H1 (cell line): ENCODE data around the gene SPRED1. TPM values are rescaled to one million over a fixed set of nuclear protein-coding genes. Genes with fewer than 3 reads are reported as not detected.
"Not testable (repeated sequence)": the region's sequence is repeated elsewhere in the genome, so short reads cannot be mapped to it uniquely, and the experiment has no call there.

ENCODE experiments used
- CTCF ChIA-PET: fragments of 300-600 bp; sonication (Branson Sonifier 250); formaldehyde crosslinking; loops from one replicate; lab custom pipeline; 2021; ENCODE audit not compliant: partially characterized antibody; lab: Charles Lee
- POLR2A ChIA-PET: fragments of 300-600 bp; sonication (Branson Sonifier 250); formaldehyde crosslinking; loops from one replicate; lab custom pipeline; 2021; ENCODE audit warnings: inconsistent platforms; ENCODE audit not compliant: partially characterized antibody; lab: Charles Lee
- DNase-seq, 2 experiments: peaks; one replicate each; pipeline versions ENCODE4 v3.0.0 to v3.0.0-alpha.2; 2010 to 2022; ENCODE audit warnings: low spot score in 2 of 2, low read depth in 1 of 2, mixed read lengths in 1 of 2
- FAIRE-seq: peaks from 2 replicates; lab custom pipeline; 2011; peaks lifted over from hg19 to GRCh38; lab: Jason Lieb, UNC
- H2AFZ ChIP-seq: 2 replicates; pipeline ENCODE4 v1.8.1; 2012; ENCODE audit warnings: low read length, inconsistent platforms
- H2AK5ac ChIP-seq: 2 replicates; pipeline ENCODE4 v1.6.1; 2013; ENCODE audit warnings: low read depth, low read length
- H2BK120ac ChIP-seq: replicated peaks from 2 replicates; pipeline ENCODE3; 2013; ENCODE audit warnings: low read depth, low read length, inconsistent platforms
- H2BK12ac ChIP-seq: 2 replicates; pipeline ENCODE4 v1.6.1; 2013; ENCODE audit warnings: low read depth, low read length
- H2BK15ac ChIP-seq: 2 replicates; pipeline ENCODE4 v1.6.1; 2013; ENCODE audit warnings: low read length
- H2BK20ac ChIP-seq: 2 replicates; pipeline ENCODE4 v1.6.1; 2013; ENCODE audit warnings: low read length
- H2BK5ac ChIP-seq: 2 replicates; pipeline ENCODE4 v1.6.1; 2013; ENCODE audit warnings: low read depth, low read length
- H3K14ac ChIP-seq: 2 replicates; pipeline ENCODE4 v1.6.1; 2013; ENCODE audit warnings: inconsistent platforms; ENCODE audit not compliant: insufficient read length
- H3K18ac ChIP-seq: 2 replicates; pipeline ENCODE4 v1.6.1; 2013; ENCODE audit warnings: low read length; ENCODE audit errors: extremely low read depth
- H3K23ac ChIP-seq: 2 replicates; pipeline ENCODE4 v1.6.1; 2013; ENCODE audit warnings: inconsistent platforms; ENCODE audit not compliant: insufficient read length
- H3K23me2 ChIP-seq: 2 replicates; pipeline ENCODE4 v1.6.1; 2013; ENCODE audit warnings: low read depth, low read length
- H3K27ac ChIP-seq: 2 replicates; pipeline ENCODE4 v1.6.1; 2011; ENCODE audit warnings: low read depth, low read length, inconsistent platforms
- H3K27me3 ChIP-seq, 4 experiments: replicated peaks in 1 of 4; 1 replicate in 1 of 4; 2 replicates in 3 of 4; pipeline versions ENCODE4 v1.6.1 to v1.8.1; 2011 to 2013; ENCODE audit warnings: low read length in 3 of 4, mild to moderate bottlenecking in 3 of 4, inconsistent platforms in 2 of 4, mixed read lengths in 2 of 4, moderate library complexity in 1 of 4; ENCODE audit not compliant: control insufficient read depth in 3 of 4, insufficient read depth in 3 of 4; ENCODE audit errors: extremely low read depth in 1 of 4
- H3K36me3 ChIP-seq, 4 experiments: 2 replicates each; pipeline versions ENCODE4 v1.6.1 to v1.8.1; 2011 to 2013; ENCODE audit warnings: mild to moderate bottlenecking in 4 of 4, low read length in 3 of 4, moderate library complexity in 2 of 4, control low read depth in 1 of 4, inconsistent platforms in 1 of 4; ENCODE audit not compliant: insufficient read depth in 4 of 4, control insufficient read depth in 2 of 4
- H3K4ac ChIP-seq: replicated peaks from 2 replicates; pipeline ENCODE3; 2013; ENCODE audit warnings: low read length, low read depth, mixed read lengths, inconsistent platforms; ENCODE audit not compliant: insufficient read length
- H3K4me1 ChIP-seq, 4 experiments: replicated peaks in 1 of 4; 1 replicate in 1 of 4; 2 replicates in 3 of 4; pipeline versions ENCODE4 v1.6.1 to v1.8.1; 2011 to 2013; ENCODE audit warnings: low read length in 3 of 4, inconsistent platforms in 2 of 4, mixed read lengths in 1 of 4; ENCODE audit not compliant: insufficient read depth in 4 of 4, control insufficient read depth in 3 of 4
- H3K4me2 ChIP-seq, 2 experiments: 2 replicates each; pipeline versions ENCODE4 v1.6.1 to v1.8.1; 2011 to 2013; ENCODE audit warnings: low read depth in 2 of 2, low read length in 2 of 2, control low read depth in 1 of 2, inconsistent platforms in 1 of 2, mild to moderate bottlenecking in 1 of 2; ENCODE audit not compliant: insufficient read depth in 1 of 2
- H3K4me3 ChIP-seq, 4 experiments: fragments of 200-600, 300-600 bp in 1 of 4; sonication (generic), shearing (Covaris generic), sonication (Bioruptor Twin) in 1 of 4; 2 replicates each; pipeline versions ENCODE4 v1.5.1 to v1.8.1; 2011 to 2016; ENCODE audit warnings: low read length in 4 of 4, low read depth in 3 of 4, control low read depth in 2 of 4, inconsistent platforms in 2 of 4, mild to moderate bottlenecking in 2 of 4, mixed read lengths in 1 of 4, moderate library complexity in 1 of 4; ENCODE audit not compliant: insufficient read depth in 2 of 4; ENCODE audit errors: extremely low read depth in 1 of 4
- H3K56ac ChIP-seq: replicated peaks from 2 replicates; pipeline ENCODE3; 2013; ENCODE audit warnings: low read depth, mild to moderate bottlenecking, mixed read lengths, low read length, inconsistent platforms; ENCODE audit not compliant: insufficient read length
- H3K79me1 ChIP-seq: 2 replicates; pipeline ENCODE4 v1.6.1; 2013; ENCODE audit warnings: low read depth, low read length, control low read depth
- H3K79me2 ChIP-seq, 2 experiments: 2 replicates each; pipeline versions ENCODE4 v1.6.1 to v1.8.1; 2012 to 2013; ENCODE audit warnings: low read length in 2 of 2, mild to moderate bottlenecking in 2 of 2, inconsistent platforms in 1 of 2; ENCODE audit not compliant: insufficient read depth in 2 of 2, control insufficient read depth in 1 of 2
- H3K9ac ChIP-seq, 4 experiments: replicated peaks in 1 of 4; 1 replicate in 1 of 4; 2 replicates in 3 of 4; pipeline versions ENCODE4 v1.6.1 to v1.8.1; 2011 to 2013; ENCODE audit warnings: low read depth in 3 of 4, low read length in 3 of 4, control low read depth in 2 of 4, mild to moderate bottlenecking in 2 of 4, moderate library complexity in 2 of 4, inconsistent platforms in 1 of 4; ENCODE audit errors: extremely low read depth in 1 of 4
- H3K9me3 ChIP-seq, 2 experiments: 2 replicates each; pipeline versions ENCODE4 v1.6.1 to v1.8.1; 2012 to 2013; ENCODE audit warnings: mild to moderate bottlenecking in 2 of 2, moderate library complexity in 2 of 2, control low read depth in 1 of 2, inconsistent platforms in 1 of 2, low read depth in 1 of 2, low read length in 1 of 2, mixed read lengths in 1 of 2; ENCODE audit not compliant: insufficient read depth in 2 of 2
- H4K20me1 ChIP-seq, 2 experiments: replicated peaks in 1 of 2; 2 replicates each; pipeline versions ENCODE3 to v1.8.1; 2011 to 2013; ENCODE audit warnings: inconsistent platforms in 2 of 2, low read length in 2 of 2, mild to moderate bottlenecking in 1 of 2; ENCODE audit not compliant: insufficient read depth in 2 of 2, control insufficient read depth in 1 of 2
- H4K5ac ChIP-seq: 2 replicates; pipeline ENCODE4 v1.6.1; 2013; ENCODE audit warnings: low read length, low read depth, mixed read lengths, inconsistent platforms; ENCODE audit not compliant: insufficient read length
- H4K8ac ChIP-seq: 2 replicates; pipeline ENCODE4 v1.8.0; 2013; ENCODE audit warnings: mild to moderate bottlenecking, moderate library complexity, low read length, inconsistent platforms; ENCODE audit not compliant: insufficient read depth; ENCODE audit errors: extremely low read depth
- H4K91ac ChIP-seq: replicated peaks from 2 replicates; pipeline ENCODE3; 2013; ENCODE audit warnings: low read length, mixed read lengths, inconsistent platforms; ENCODE audit not compliant: insufficient read length
- TCF12 ChIP-seq: IDR thresholded peaks from 2 replicates; pipeline ENCODE4 v1.6.1; 2011; ENCODE audit warnings: low read depth, mild to moderate bottlenecking, low read length
- WGBS, 2 experiments: shearing (Covaris generic) in 1 of 2; methylation state at CpG; one replicate each; pipeline versions ENCODE4 v1.1.6 to v1.1.7; 2013 to 2015; ENCODE audit warnings: low lambda C conversion rate in 2 of 2, mixed read lengths in 2 of 2, inconsistent platforms in 1 of 2, low coverage in 1 of 2, missing lambda C conversion rate in 1 of 2; ENCODE audit not compliant: insufficient replicate concordance in 2 of 2, insufficient coverage in 1 of 2, insufficient read length in 1 of 2; ENCODE audit errors: extremely low coverage in 1 of 2, missing lambda C conversion rate in 1 of 2; 5-methylcytosine and 5-hydroxymethylcytosine counted together
- polyA plus RNA-seq, 7 experiments: library from polyadenylated mRNA; depleted of rRNA in 3 of 7; stranded (reverse) in 5 of 7; unstranded in 2 of 7; fragments of >200 nt in 5 of 7; fragments of 200-250 nt in 2 of 7; gene quantifications; 1 replicate in 5 of 7; 2 replicates in 1 of 7; 4 replicates in 1 of 7; pipeline versions ENCODE4 v1.2.1 to v1.2.3, GENCODE V29; 2011 to 2013; ENCODE audit warnings: missing spikeins in 2 of 7, mixed read lengths in 2 of 7
- total RNA-seq: library from RNA; stranded (reverse); fragmentation: NEBNext Ultra II Directional; extraction: Animal tissue kit (Norgen Biotek cat#: 25700); gene quantifications from 2 replicates; pipeline ENCODE4 v1.2.1, GENCODE V29; 2021

The SPRED1 gene
- total and polyA plus RNA-seq, 2 of the 8 experiments (the other 6 are each of a cell fraction or from before 2014, with no cell fraction given), result 5.5 to 30.3 TPM

DNA sequence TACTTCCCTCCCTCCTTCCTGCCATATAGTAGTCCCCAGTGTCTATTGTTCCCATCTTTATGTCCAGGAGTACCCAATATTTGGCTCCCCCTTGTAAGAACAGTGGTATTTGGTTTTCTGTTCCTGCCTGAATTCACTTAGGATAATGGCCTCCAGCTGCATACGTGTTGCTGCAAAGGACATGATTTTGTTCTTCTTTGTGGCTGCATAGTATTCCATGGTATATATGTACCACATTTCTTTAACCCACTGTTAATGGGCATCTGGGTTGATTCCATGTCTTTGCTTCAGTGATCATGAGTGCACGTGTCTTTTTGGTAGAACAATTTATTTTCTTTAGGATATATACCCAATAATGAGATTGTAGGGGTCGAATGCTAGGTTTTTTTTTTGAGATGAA, 19.3 kb downstream of the SPRED1 start (continued):
- no peak for TF ChIP-seq TCF12

DNA sequence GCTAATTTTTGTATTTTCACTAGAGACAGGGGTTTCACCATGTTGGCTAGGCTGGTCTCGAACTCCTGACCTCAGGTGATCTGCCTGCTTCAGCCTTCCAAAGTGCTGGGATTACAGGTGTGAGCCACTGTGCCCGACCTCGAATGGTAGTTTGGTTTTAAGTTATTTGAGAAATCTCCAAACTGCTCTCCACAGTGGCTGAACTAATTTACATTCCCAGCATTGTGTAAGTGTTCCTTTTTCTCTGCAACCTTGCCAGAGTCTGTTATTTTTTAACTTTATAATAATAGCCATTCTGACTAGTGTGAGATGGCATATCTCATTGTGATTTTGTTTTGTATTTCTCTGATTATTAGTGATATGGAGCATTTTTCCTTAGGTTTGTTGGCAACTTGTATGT, 19.8 kb downstream of the SPRED1 start:
- not testable (repeated sequence) for H3K18ac ChIP-seq, H3K4me1 ChIP-seq, H3K27me3 ChIP-seq, H2BK15ac ChIP-seq, H3K23me2 ChIP-seq, H3K9me3 ChIP-seq, H2BK12ac ChIP-seq, H3K4ac ChIP-seq, H3K56ac ChIP-seq, H3K4me2 ChIP-seq, H4K91ac ChIP-seq, H3K9ac ChIP-seq, H3K4me3 ChIP-seq, H2AK5ac ChIP-seq, FAIRE-seq, H3K27ac ChIP-seq, H4K8ac ChIP-seq, H2BK5ac ChIP-seq, H2BK120ac ChIP-seq, H2BK20ac ChIP-seq, H3K79me1 ChIP-seq, H4K5ac ChIP-seq, H3K23ac ChIP-seq, DNase-seq, H2AFZ ChIP-seq, H3K36me3 ChIP-seq, H3K14ac ChIP-seq
- 89% methylated on average over 3 of the region's 3 CpGs; no CpG with 5 or more reads in 1 of the 2 experiments for WGBS, 2 experiments
- POLR2A ChIA-PET, result interaction anchor here (1.6 kb wide), 1 partner anchor 19 kb away, joined by 9 read pairs; the partner anchor contains the start of gene SPRED1
- Histone ChIP-seq H3K79me2 (peaks cover 15 to 99% of the 10 kb centered on the region in 2 experiments), H4K20me1 (peaks cover 21 to 23% of the 10 kb centered on the region in 2 experiments)
- CTCF ChIA-PET, result interaction anchor here (0.6 kb wide), 1 partner anchor 262 kb away, joined by 3 read pairs; no protein-coding TSS in a partner anchor
